ENCODE measurements around the gene ALOXE3. TPM values are rescaled to one million over a fixed set of nuclear protein-coding genes. Genes with fewer than 3 reads are reported as not detected.
A peak's percentile ranks its signal among the peaks of the same experiment; 100 is the strongest.

The ALOXE3 gene
- total and polyA plus RNA-seq, 2 of the 8 experiments (the other 6 are each of a cell fraction or from before 2014, with no cell fraction given) = 0.26 TPM; not detected in 1

DNA sequence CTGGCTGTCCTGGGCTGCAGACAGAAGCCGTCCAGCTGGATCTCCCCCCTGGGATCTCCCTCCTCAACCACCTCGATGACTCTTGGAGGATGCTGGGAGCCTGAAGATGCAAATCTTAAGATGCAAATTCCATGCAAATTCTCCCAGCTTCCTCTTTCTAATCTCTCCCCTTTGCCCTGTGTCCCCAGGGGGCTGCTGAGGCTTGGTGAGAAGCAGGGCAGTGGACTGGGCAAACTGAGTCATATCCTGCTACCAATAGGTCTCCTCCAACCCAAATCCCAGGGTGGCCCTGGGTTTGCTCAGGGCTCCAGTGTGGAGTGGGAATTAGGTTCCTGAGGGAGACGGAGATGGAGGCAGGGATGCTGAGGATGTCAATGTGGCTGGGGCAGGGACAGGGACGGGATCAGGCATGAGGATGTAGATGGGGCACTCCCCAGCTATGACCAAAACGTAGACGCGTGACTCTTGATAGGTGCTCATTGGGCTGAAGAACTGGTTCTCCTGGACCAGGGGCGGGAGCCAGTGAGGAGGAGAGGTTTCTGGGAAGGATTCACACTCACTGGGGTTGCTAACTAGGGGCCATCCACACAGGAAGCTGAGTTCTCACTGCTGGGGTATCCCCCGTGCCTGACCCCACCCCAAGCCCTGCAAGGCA is 27.2 kb downstream of the ALOXE3 start:
- Histone ChIP-seq H2AFZ (ENCODE audit: low read length) (no peak overlapping the region), H2AK5ac (ENCODE audit: low read depth, low read length) (peak overlapping the region; percentile 34; the same call in 1 of the 2 replicates), H3K27ac (ENCODE audit: low read depth, low read length) (no peak overlapping the region), H2BK15ac (ENCODE audit: low read length) (no peak overlapping the region), H4K20me1 (replicated peaks in 1 of 2; ENCODE audit: control insufficient read depth in 1 of 2, insufficient read depth in 2 of 2, low read length in 2 of 2) (no peaks in the 10 kb centered on the region), H3K23ac (ENCODE audit: insufficient read length) (no peak overlapping the region), H3K36me3 (ENCODE audit: control insufficient read depth in 2 of 4, insufficient read depth in 4 of 4, low read length in 3 of 4) (no peaks in the 10 kb centered on the region), H3K9me3 (ENCODE audit: insufficient read depth in 2 of 2, low read depth in 1 of 2, low read length in 1 of 2) (no peaks in the 10 kb centered on the region), H2BK12ac (ENCODE audit: low read depth, low read length) (peak overlapping the region; percentile 80; the same call in 1 of the 2 replicates), H3K18ac (ENCODE audit: extremely low read depth, low read length) (no peak overlapping the region), H3K56ac (replicated peaks; ENCODE audit: insufficient read length, low read depth, low read length) (no peak overlapping the region), H2BK20ac (ENCODE audit: low read length) (no peak overlapping the region), H4K5ac (ENCODE audit: insufficient read length, low read depth, low read length) (no peak overlapping the region), H4K8ac (ENCODE audit: extremely low read depth, insufficient read depth, low read length) (no peak overlapping the region; the same call in 1 of the 2 replicates), H3K4me2 (ENCODE audit: insufficient read depth in 1 of 2, low read depth in 2 of 2, low read length in 2 of 2) (no peak overlapping the region), H3K14ac (ENCODE audit: insufficient read length) (no peak overlapping the region), H2BK120ac (replicated peaks; ENCODE audit: low read depth, low read length) (no peak overlapping the region), H3K4me3 (ENCODE audit: extremely low read depth in 1 of 4, insufficient read depth in 2 of 4, low read depth in 3 of 4, low read length in 4 of 4) (no peak overlapping the region), H2BK5ac (ENCODE audit: low read depth, low read length) (no peak overlapping the region), H3K4ac (replicated peaks; ENCODE audit: insufficient read length, low read depth, low read length) (no peak overlapping the region), H4K91ac (replicated peaks; ENCODE audit: insufficient read length, low read length) (no peak overlapping the region), H3K9ac (replicated peaks in 1 of 4; ENCODE audit: extremely low read depth in 1 of 4, low read depth in 3 of 4, low read length in 3 of 4) (no peak overlapping the region), H3K79me1 (ENCODE audit: low read depth, low read length) (no peaks in the 10 kb centered on the region), H3K23me2 (ENCODE audit: low read depth, low read length) (no peaks in the 10 kb centered on the region; the same call in 1 of the 2 replicates), H3K27me3 (replicated peaks in 1 of 4; ENCODE audit: control insufficient read depth in 3 of 4, extremely low read depth in 1 of 4, insufficient read depth in 3 of 4, low read length in 3 of 4) (peaks cover 0 to 10% (median 4%) of the 10 kb centered on the region in 4 experiments; a peak in 4 of 7 replicates), H3K79me2 (ENCODE audit: control insufficient read depth in 1 of 2, insufficient read depth in 2 of 2, low read length in 2 of 2) (no peaks in the 10 kb centered on the region), H3K4me1 (replicated peaks in 1 of 4; ENCODE audit: control insufficient read depth in 3 of 4, insufficient read depth in 4 of 4, low read length in 3 of 4) (peaks cover 0 to 7% (median under 1%) of the 10 kb centered on the region in 4 experiments; a peak in 5 of 7 replicates)
- FAIRE-seq (no peak), DNase-seq (ENCODE audit: low read depth in 1 of 2, low spot score in 2 of 2) (no peak)
- WGBS, 2 experiments (ENCODE audit: extremely low coverage in 1 of 2, insufficient coverage in 1 of 2, insufficient read length in 1 of 2, insufficient replicate concordance in 2 of 2, low coverage in 1 of 2, low lambda C conversion rate in 2 of 2, missing lambda C conversion rate in 1 of 2) = 86% methylated on average over 7 of the region's 9 CpGs; no CpG with 5 or more reads in 1 of the 2 experiments
- CTCF ChIA-PET (ENCODE audit: partially characterized antibody) = interaction anchor here (1.4 to 13.6 kb wide), 5 partner anchors 15 to 235 kb away, joined by 3 to 501 read pairs (median 72); partner anchors contain the start of gene ALOXE3
- TF ChIP-seq CREB1 (IDR thresholded peaks at IDR 0.05) (no peak), SIRT6 (IDR thresholded peaks at IDR 0.05; ENCODE audit: low read length) (no peak), JUND (IDR thresholded peaks at IDR 0.05; ENCODE audit: low read length) (no peak)
- POLR2A ChIA-PET (ENCODE audit: partially characterized antibody) = interaction anchor here (1.0 to 1.3 kb wide), 4 partner anchors 19 to 159 kb away, joined by 3 to 4 read pairs (median 4); partner anchors contain the start of gene PFAS

All from H1 (cell line).